GM21381 (cell line): ENCODE measurements around the gene TCEAL3.
"Not testable (repeated sequence)": the region's sequence is repeated elsewhere in the genome, so short reads cannot be mapped to it uniquely, and the experiment has no call there.

Source experiments
- ATAC-seq: cut with Tn5 transposase; IDR thresholded peaks from one replicate; pipeline ENCODE4 v1.9.1; 2021; ENCODE audit warnings: mild to moderate bottlenecking, moderate library complexity; ENCODE audit not compliant: unreplicated experiment

Gene TCEAL3

GRCh38 chrX:103624111-103624510, 16.3 kb downstream of the TCEAL3 start:
- no peak for ATAC-seq

- no peak for ATAC-seq
Observed at GRCh38 chrX:103626855-103627254, 19.1 kb downstream of the TCEAL3 start.

- peak; percentile 73 for ATAC-seq
Observed at GRCh38 chrX:103628386-103629317, 20.9 kb downstream of the TCEAL3 start, which contains the start of gene TCEAL1. TCEAL1 (plus strand) TSS chrX:103628975; CDS start chrX:103629917, 942 bp downstream.

- ATAC-seq: peak; percentile 43
Observed at GRCh38 chrX:103629318-103630170, 21.8 kb downstream of the TCEAL3 start.

DNA sequence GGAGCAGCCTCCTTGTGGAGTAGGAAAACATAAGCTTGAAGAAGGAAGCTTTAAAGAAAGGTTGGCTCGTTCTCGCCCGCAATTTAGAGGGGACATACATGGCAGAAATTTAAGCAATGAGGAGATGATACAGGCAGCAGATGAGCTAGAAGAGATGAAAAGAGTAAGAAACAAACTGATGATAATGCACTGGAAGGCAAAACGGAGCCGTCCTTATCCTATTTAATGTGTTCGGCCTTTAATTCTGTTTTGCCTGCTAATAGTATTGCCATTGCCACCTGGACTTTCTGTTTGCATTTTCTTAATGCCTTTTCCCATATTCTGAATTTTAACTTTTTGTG, 22.4 kb downstream of the TCEAL3 start:
- ATAC-seq: no peak

GRCh38 chrX:103631145-103631544, 23.4 kb downstream of the TCEAL3 start:
- no peak for ATAC-seq

GRCh38 chrX:103635436-103635835, 27.7 kb downstream of the TCEAL3 start:
- no peak for ATAC-seq

DNA sequence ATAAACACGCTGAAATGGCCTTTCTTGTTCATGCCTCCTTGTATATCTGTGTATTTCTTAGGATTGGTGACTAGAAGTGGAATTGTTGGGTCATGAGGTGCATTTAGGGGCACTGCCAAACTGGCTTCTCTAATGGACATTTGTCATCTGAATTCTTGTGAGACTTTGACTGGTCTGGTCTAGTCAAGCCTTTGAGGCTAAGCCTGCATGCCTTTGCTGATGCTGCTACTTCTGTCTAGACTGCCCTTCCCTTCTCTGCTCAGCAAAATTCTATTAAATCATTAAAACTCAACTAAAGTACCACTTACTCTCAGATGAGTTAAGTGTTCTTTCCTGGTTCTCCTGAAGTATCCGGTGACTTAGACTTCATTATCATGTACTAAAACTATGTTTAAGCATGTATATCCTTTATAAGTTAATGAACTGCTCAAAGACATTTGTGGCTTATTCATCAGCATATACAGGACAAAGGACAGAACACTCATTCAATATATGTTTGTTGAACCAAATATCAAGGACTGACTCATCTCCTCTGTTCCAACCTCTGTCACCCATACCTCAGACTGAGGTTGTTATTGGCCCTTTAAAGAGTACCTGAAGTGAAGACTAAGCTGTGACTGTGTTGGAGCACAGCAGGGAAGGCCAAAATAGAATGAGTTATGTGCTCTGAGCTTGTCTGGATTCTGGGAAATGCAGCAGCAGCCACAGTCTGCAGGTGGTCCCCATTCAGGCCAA, 30.0 kb downstream of the TCEAL3 start:
- no peak for ATAC-seq

DNA sequence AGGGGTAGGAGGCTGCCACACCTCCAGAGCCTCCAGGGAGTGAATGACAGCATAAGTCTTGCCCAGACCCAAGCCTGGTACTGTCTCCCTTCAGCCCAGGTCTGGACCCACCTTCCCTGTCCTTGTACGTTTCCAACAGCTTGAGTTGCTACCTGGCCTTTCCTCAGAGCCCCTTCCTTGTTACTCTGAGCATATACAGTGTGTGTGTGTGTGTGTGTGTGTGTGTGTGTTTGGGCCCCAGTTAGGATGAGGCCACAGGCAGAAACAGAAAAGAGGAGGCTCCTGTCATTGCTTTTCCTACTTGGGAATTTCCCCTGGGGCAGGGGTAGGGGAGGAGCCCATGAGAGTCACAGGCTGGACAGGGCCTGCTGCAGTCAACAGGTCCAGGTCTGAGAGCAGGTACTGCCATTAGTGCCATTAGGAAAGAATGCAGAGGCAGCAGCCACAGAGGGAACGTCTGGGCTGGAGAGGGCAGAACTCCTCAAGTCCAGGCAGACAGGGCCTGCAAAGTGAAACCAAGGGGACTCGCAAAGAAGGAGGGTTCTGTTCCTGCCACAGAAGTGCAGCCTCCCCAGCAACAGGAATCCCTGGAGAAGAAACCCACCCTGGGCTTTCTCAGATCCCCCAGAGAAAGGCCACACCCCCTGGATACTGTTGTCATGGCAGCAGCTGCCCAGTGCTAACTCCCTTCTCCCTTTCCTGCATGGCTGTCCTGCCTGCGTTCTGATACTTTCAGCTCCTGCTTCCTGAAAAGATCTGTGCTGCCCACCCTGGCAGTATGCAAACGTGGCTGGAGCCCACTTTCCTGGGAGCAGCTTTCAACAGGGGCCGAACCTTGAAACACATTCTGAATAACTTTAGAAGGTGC, 30.9 kb downstream of the TCEAL3 start:
- ATAC-seq: not testable (repeated sequence)

- no peak for ATAC-seq
Observed at GRCh38 chrX:103640401-103641155, 32.8 kb downstream of the TCEAL3 start.

GRCh38 chrX:103644125-103644524, 36.4 kb downstream of the TCEAL3 start:
- ATAC-seq: no peak

DNA sequence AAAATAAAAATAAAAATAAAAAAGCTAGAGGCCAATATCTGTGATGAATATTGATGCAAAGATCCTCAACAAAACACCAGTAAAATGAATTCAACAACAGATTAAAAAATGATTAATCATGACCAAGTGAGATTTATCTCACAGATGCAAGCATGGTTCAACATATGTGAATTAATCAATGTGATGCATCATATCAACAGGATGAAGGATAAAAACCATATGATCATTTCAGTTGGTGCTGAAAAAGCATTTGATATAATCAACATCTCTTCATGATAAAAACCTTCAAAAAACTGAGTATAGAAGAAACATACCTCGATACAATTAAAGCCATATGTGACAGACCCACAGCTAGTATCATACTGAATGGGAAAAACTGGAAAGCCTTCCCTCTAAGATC, 39.9 kb downstream of the TCEAL3 start:
- no peak for ATAC-seq

- ATAC-seq: no peak
Observed at GRCh38 chrX:103651151-103651773, 43.5 kb downstream of the TCEAL3 start.

GRCh38 chrX:103655230-103656000, 47.7 kb downstream of the TCEAL3 start:
- ATAC-seq: not testable (repeated sequence)

- no peak for ATAC-seq
Observed at GRCh38 chrX:103656617-103657016, 48.9 kb downstream of the TCEAL3 start.

- ATAC-seq: not testable (repeated sequence)
Observed at GRCh38 chrX:103657066-103657465, 49.3 kb downstream of the TCEAL3 start.

GRCh38 chrX:103658681-103659433, 51.1 kb downstream of the TCEAL3 start:
- no peak for ATAC-seq
